ENCODE data around the gene KASH5. TPM values are rescaled to one million over a fixed set of nuclear protein-coding genes. Genes with fewer than 3 reads are reported as not detected.
A peak's percentile ranks its signal among the peaks of the same experiment; 100 is the strongest.

Gene KASH5
- total and polyA plus RNA-seq, 2 experiments from 2014 or later = 0.44 TPM; not detected in 1

- peaks cover 8% of the 10 kb centered on the region; the same call in 1 of the 2 replicates for H4K20me1 ChIP-seq (replicated peaks; ENCODE audit: insufficient read depth)
- H3F3A ChIP-seq (replicated peaks; ENCODE audit: low read depth) = peaks cover 22% of the 10 kb centered on the region; the same call in 1 of the 2 replicates
- Mint-ChIP-seq H3K4me3 (peak within 1 kb of the TSS; percentile 95), H3K27me3 (ENCODE audit: insufficient read depth, low read depth, poor library complexity) (peaks cover 31% of the 10 kb centered on the region), H3K9me3 (peaks cover 9% of the 10 kb centered on the region; the same call in 2 of the 3 replicates), H3K4me1 (peaks cover 21% of the 10 kb centered on the region), H3K27ac (peak within 1 kb of the TSS; percentile 99), H3K36me3 (ENCODE audit: low read depth) (peaks cover 55% of the 10 kb centered on the region)
- H3K27me3 ChIP-seq (ENCODE audit: insufficient read depth) = no peaks in the 10 kb centered on the region
- peak; percentile 68 for ATAC-seq
- no peaks in the 10 kb centered on the region for H3K9me2 ChIP-seq (ENCODE audit: insufficient read depth)
- H3K79me2 ChIP-seq (replicated peaks; ENCODE audit: insufficient read depth) = peaks cover 30% of the 10 kb centered on the region
- DNase-seq (ENCODE audit: low spot score) = peak; percentile 100
- H3K4me3 ChIP-seq = peak within 1 kb of the TSS; percentile 85
- peak within 1 kb of the TSS; percentile 75 for H3K4me2 ChIP-seq
- peaks cover 21% of the 10 kb centered on the region; the same call in 1 of the 2 replicates for H3K4me1 ChIP-seq (ENCODE audit: insufficient read depth)
- no peak within 1 kb of the TSS for H2AFZ ChIP-seq
- no peak for TF ChIP-seq ZNF462 (CRISPR knock-in tag; IDR thresholded peaks at IDR 0.05)
- TF ChIP-seq ZNF331 (CRISPR knock-in tag; IDR thresholded peaks at IDR 0.05; ENCODE audit: low read depth) = no peak
- TF ChIP-seq REST (IDR thresholded peaks at IDR 0.05; ENCODE audit: unreplicated experiment) = no peak
- TF ChIP-seq CTCF (conservative IDR thresholded peaks at IDR 0.05; ENCODE audit: low read depth in 2 of 2) = no peak
- TF ChIP-seq EZH2 (IDR thresholded peaks at IDR 0.05; ENCODE audit: low read depth, unreplicated experiment) = no peak
- TF ChIP-seq STAT1 (IDR thresholded peaks at IDR 0.05; ENCODE audit: unreplicated experiment) = no peak
- peak; percentile 97 for TF ChIP-seq POLR2AphosphoS5 (IDR thresholded peaks at IDR 0.05; ENCODE audit: low read depth)
- TF ChIP-seq NANOG (IDR thresholded peaks at IDR 0.05; ENCODE audit: borderline replicate concordance) = no peak
- TF ChIP-seq ZNF114 (CRISPR knock-in tag; IDR thresholded peaks at IDR 0.05) = no peak
- TF ChIP-seq JUNB (IDR thresholded peaks at IDR 0.05; ENCODE audit: unreplicated experiment) = no peak
- 0 out of 2 replicates have a peak, but pooled peaks have one; percentile 45 for TF ChIP-seq CREB1 (CRISPR knock-in tag; IDR thresholded peaks at IDR 0.05; ENCODE audit: low read depth)
- TF ChIP-seq ETS1 (IDR thresholded peaks at IDR 0.05) = peak; percentile 92
- no peak for TF ChIP-seq EZH2phosphoT487 (IDR thresholded peaks at IDR 0.05; ENCODE audit: unreplicated experiment)
- peak within 1 kb of the TSS; percentile 93 for H3K27ac ChIP-seq (ENCODE audit: low read depth)
- peaks cover 4% of the 10 kb centered on the region; the same call in 1 of the 2 replicates for H3K36me3 ChIP-seq (ENCODE audit: insufficient read depth)
Observed at GRCh38 chr19:49451430-49452181, 63.6 kb downstream of the KASH5 start, which contains the start of gene PIH1D1. PIH1D1 (minus strand) TSS chr19:49451814; CDS start chr19:49451574, 240 bp downstream.

All from GM23338 (cell line).